HepG2 (cell line): ENCODE measurements around the gene GADL1. TPM values are rescaled to one million over a fixed set of nuclear protein-coding genes. Genes with fewer than 3 reads are reported as not detected.

Experiments used
- ATF4 ChIP-seq, 2 experiments: fragments of 450-650 bp in 1 of 2; sonication (generic) in 1 of 2; formaldehyde crosslinking; IDR thresholded peaks; 2 replicates each; pipeline versions ENCODE4 v1.5.0 to v1.8.0; 2020 to 2022; ENCODE audit warnings: mild to moderate bottlenecking in 1 of 2, missing genetic modification reagents in 1 of 2
- GATA4 ChIP-seq: sonication (generic); IDR thresholded peaks from 2 replicates; pipeline ENCODE4 v1.6.1; 2016; ENCODE audit warnings: antibody characterized with exemption, low read depth, borderline replicate concordance
- HNRNPUL1 ChIP-seq: fragments of 200-400 bp; formaldehyde crosslinking; IDR thresholded peaks from 2 replicates; pipeline ENCODE4 v1.6.1; 2017; ENCODE audit warnings: low read depth, mild to moderate bottlenecking, low read length, moderate library complexity
- PBX3 ChIP-seq: sonication (generic); formaldehyde crosslinking; IDR thresholded peaks from 2 replicates; pipeline ENCODE4 v1.8.1; 2023; ENCODE audit warnings: missing genetic modification reagents, inconsistent platforms, borderline replicate concordance
- RCOR2 ChIP-seq: IDR thresholded peaks from 2 replicates; pipeline ENCODE4 v1.6.1; 2016; ENCODE audit warnings: missing biosample characterization, missing genetic modification reagents
- THAP8 ChIP-seq: sonication (generic); formaldehyde crosslinking; IDR thresholded peaks from 2 replicates; pipeline ENCODE4 v1.5.1; 2020; ENCODE audit warnings: missing genetic modification reagents, mild to moderate bottlenecking, borderline replicate concordance
- ZBTB42 ChIP-seq: sonication (generic); formaldehyde crosslinking; IDR thresholded peaks from 2 replicates; pipeline ENCODE4 v1.5.0; 2020; ENCODE audit warnings: mild to moderate bottlenecking, missing genetic modification reagents
- ZNF382 ChIP-seq: sonication (generic); formaldehyde crosslinking; IDR thresholded peaks from 2 replicates; pipeline ENCODE4 v1.5.0; 2020; ENCODE audit warnings: missing genetic modification reagents, mild to moderate bottlenecking, borderline replicate concordance
- ZNF510 ChIP-seq: sonication (generic); formaldehyde crosslinking; IDR thresholded peaks from 2 replicates; pipeline ENCODE4 v1.4.0; 2020; ENCODE audit warnings: low read depth, mild to moderate bottlenecking, missing genetic modification reagents
- ZNF547 ChIP-seq: sonication (generic); formaldehyde crosslinking; IDR thresholded peaks from 2 replicates; pipeline ENCODE4 v1.5.1; 2020; ENCODE audit warnings: mild to moderate bottlenecking, missing genetic modification reagents
- polyA plus RNA-seq, 8 experiments: library from polyadenylated mRNA; depleted of rRNA in 3 of 8; stranded (reverse) in 7 of 8; unstranded in 1 of 8; fragments of >200 nt; fragmentation: Illumina TruSeq in 4 of 8; extraction: Trizol in 4 of 8; gene quantifications; 2 replicates each; pipeline versions ENCODE4 v1.2.1 to v1.2.3, GENCODE V29; 2011 to 2016; ENCODE audit warnings: low read depth in 4 of 8, missing spikeins in 1 of 8, mixed read lengths in 1 of 8; ENCODE audit not compliant: insufficient read depth in 1 of 8
- total RNA-seq, 5 experiments: library from RNA; depleted of rRNA; stranded (reverse); fragments of >200 nt; fragmentation: Illumina TruSeq; extraction: Trizol; gene quantifications; 2 replicates each; pipeline ENCODE4 v1.2.3, GENCODE V29; 2016; ENCODE audit warnings: low read depth in 1 of 5

The GADL1 gene
- total and polyA plus RNA-seq, 2 of the 13 experiments (the other 11 are each of a cell fraction or from before 2014, with no cell fraction given): not detected

- TF ChIP-seq ZNF510: 0 out of 2 replicates have a peak, but pooled peaks have one; percentile 58
- TF ChIP-seq ZBTB42: no peak
- TF ChIP-seq GATA4: no peak; the same call in 1 of the 2 replicates
- 0 out of 4 replicates have a peak, but pooled peaks of 1 of the 2 experiments have one; percentile 41 for TF ChIP-seq ATF4 (CRISPR knock-in tag; IDR thresholded peaks at IDR 0.05)
- no peak for TF ChIP-seq ZNF547 (CRISPR knock-in tag)
- no peak for TF ChIP-seq PBX3 (CRISPR knock-in tag)
- TF ChIP-seq RCOR2: peak; percentile 31; the same call in 1 of the 2 replicates
- TF ChIP-seq ZNF382 (CRISPR knock-in tag): no peak
- no peak for TF ChIP-seq THAP8 (CRISPR knock-in tag)
- peak; percentile 82 for TF ChIP-seq HNRNPUL1
- TF ChIP-seq, all 625 proteins: peak for 72
Observed at GRCh38 chr3:30720586-30721313, 173.7 kb downstream of the GADL1 start (continued).
